NCI-H2081 treated with DMSO at 0.1 percent for 48 hours (cell line): ENCODE measurements around the gene EZH1.

Experiments used
- DNase-seq: peaks from one replicate; lab custom pipeline; 2025; lab: John Stamatoyannopoulos, UW

Gene EZH1

GRCh38 chr17:42744806-42745617 lies at the start of gene EZH1:
Gene EZH1 (minus strand): TSS chr17:42745040. CDS start chr17:42728941, 16,099 bp downstream.
- peak; percentile 80 for DNase-seq

- no peak for DNase-seq
These were observed 47.7 kb upstream of the EZH1 start for GRCh38 chr17:42792545-42792944.

- no peak for DNase-seq
These were observed 47.1 kb upstream of the EZH1 start for GRCh38 chr17:42791948-42792347.

- no peak for DNase-seq
These were observed 42.4 kb upstream of the EZH1 start for GRCh38 chr17:42787266-42787665.

GRCh38 chr17:42784811-42785592 lies 40.2 kb upstream of the EZH1 start:
- DNase-seq: no peak

GRCh38 chr17:42784409-42784808 lies 39.6 kb upstream of the EZH1 start:
- no peak for DNase-seq

- DNase-seq: no peak
These were observed 38.9 kb upstream of the EZH1 start for GRCh38 chr17:42783791-42784138.

GRCh38 chr17:42783062-42783790 lies 38.4 kb upstream of the EZH1 start:
- DNase-seq: no peak

- no peak for DNase-seq
These were observed 37.6 kb upstream of the EZH1 start for GRCh38 chr17:42782166-42783061.

GRCh38 chr17:42781639-42782165 lies 36.9 kb upstream of the EZH1 start:
- no peak for DNase-seq

GRCh38 chr17:42780851-42781638 lies 36.2 kb upstream of the EZH1 start:
- no peak for DNase-seq

GRCh38 chr17:42779936-42780850 lies 35.4 kb upstream of the EZH1 start, which contains the start of gene WNK4:
Gene WNK4 (plus strand): TSS chr17:42780610. CDS start chr17:42780699, 89 bp downstream.
- no peak for DNase-seq

GRCh38 chr17:42779304-42779935 lies 34.6 kb upstream of the EZH1 start:
- DNase-seq: no peak

- no peak for DNase-seq
These were observed 33.7 kb upstream of the EZH1 start for GRCh38 chr17:42778570-42778969.

- DNase-seq: no peak
These were observed 30.8 kb upstream of the EZH1 start for GRCh38 chr17:42775534-42776098.

- DNase-seq: no peak
These were observed 29.4 kb upstream of the EZH1 start for GRCh38 chr17:42774066-42774745.

- DNase-seq: peak; percentile 59
These were observed 28.6 kb upstream of the EZH1 start, which contains the start of gene VPS25 for GRCh38 chr17:42773290-42774035. Gene VPS25 (plus strand): TSS chr17:42773449. CDS start chr17:42773476, 27 bp downstream.
